HEK293 (cell line): ENCODE measurements around the gene LYZL6.
A peak's percentile ranks its signal among the peaks of the same experiment; 100 is the strongest.

Experiments
- CTCF ChIA-PET: fragments of 350-600 bp; formaldehyde crosslinking; extraction: SDS; loops from one replicate; lab custom pipeline; 2021; ENCODE audit warnings: antibody characterized with exemption; lab: Yijun Ruan, JAX
- POLR2A ChIA-PET: fragments of 300-600 bp; formaldehyde crosslinking; extraction: SDS; loops from one replicate; lab custom pipeline; 2020; ENCODE audit warnings: antibody characterized with exemption, inconsistent platforms; lab: Yijun Ruan, JAX
- H3K27ac ChIP-seq: fragments of 200-500 bp; sonication (Bioruptor generic); 2 replicates; pipeline ENCODE4 v1.5.1; 2014; ENCODE audit warnings: low read depth, low read length, control low read depth, inconsistent platforms; ENCODE audit errors: extremely low read depth
- H3K36me3 ChIP-seq, 2 experiments: fragments of 200-500 bp in 1 of 2; sonication (Bioruptor generic) in 1 of 2; 1 replicate in 1 of 2; 2 replicates in 1 of 2; pipeline ENCODE4 v1.5.1; 2014 to 2017; ENCODE audit warnings: inconsistent platforms in 2 of 2, low read length in 2 of 2; ENCODE audit not compliant: control insufficient read depth in 2 of 2, insufficient read depth in 1 of 2
- H3K4me1 ChIP-seq: fragments of 200-500 bp; sonication (Bioruptor generic); 2 replicates; pipeline ENCODE4 v1.5.1; 2014; ENCODE audit warnings: mild to moderate bottlenecking, low read length, inconsistent platforms; ENCODE audit not compliant: control insufficient read depth, insufficient read depth
- H3K4me3 ChIP-seq: 2 replicates; pipeline ENCODE4 v1.5.1; 2011; ENCODE audit warnings: low read depth, mild to moderate bottlenecking, control low read depth, low read length, moderate library complexity
- H3K9me3 ChIP-seq: fragments of 200-500 bp; sonication (Bioruptor generic); 2 replicates; pipeline ENCODE4 v1.5.1; 2014; ENCODE audit warnings: low read depth, low read length, inconsistent platforms; ENCODE audit not compliant: control insufficient read depth, insufficient read depth
- HOXD13 ChIP-seq: sonication (generic); formaldehyde crosslinking; IDR thresholded peaks from 2 replicates; pipeline ENCODE4 v1.8.0; 2022; ENCODE audit warnings: missing genetic modification reagents, borderline replicate concordance
- KLF9 ChIP-seq: fragments of 450-650 bp; formaldehyde crosslinking; IDR thresholded peaks from 2 replicates; pipeline ENCODE4 v1.5.1; 2016; ENCODE audit warnings: missing biosample characterization, missing genetic modification characterization, low read depth
- MYNN ChIP-seq: fragments of 450-650 bp; formaldehyde crosslinking; IDR thresholded peaks from 2 replicates; pipeline ENCODE4 v1.5.1; 2016; ENCODE audit warnings: missing biosample characterization, missing genetic modification characterization, borderline replicate concordance
- SCRT2 ChIP-seq: fragments of 450-650 bp; formaldehyde crosslinking; IDR thresholded peaks from 2 replicates; pipeline ENCODE4 v1.5.1; 2016; ENCODE audit warnings: missing biosample characterization, missing genetic modification characterization
- SP2 ChIP-seq: fragments of 450-650 bp; formaldehyde crosslinking; IDR thresholded peaks from 2 replicates; pipeline ENCODE4 v1.5.1; 2016; ENCODE audit warnings: missing biosample characterization, missing genetic modification characterization
- TCF7L2 ChIP-seq: IDR thresholded peaks from 2 replicates; pipeline ENCODE4 v1.6.1; 2011; ENCODE audit warnings: low read depth, mild to moderate bottlenecking, inconsistent platforms, low read length, moderate library complexity, borderline replicate concordance
- WT1 ChIP-seq: fragments of 450-650 bp; formaldehyde crosslinking; IDR thresholded peaks from 2 replicates; pipeline ENCODE4 v1.5.1; 2016; ENCODE audit warnings: missing biosample characterization, missing genetic modification characterization
- ZBTB20 ChIP-seq: fragments of 450-650 bp; formaldehyde crosslinking; IDR thresholded peaks from 2 replicates; pipeline ENCODE4 v1.5.1; 2016; ENCODE audit warnings: missing biosample characterization, missing genetic modification characterization
- ZNF132 ChIP-seq: fragments of 450-650 bp; formaldehyde crosslinking; IDR thresholded peaks from 2 replicates; pipeline ENCODE4 v1.5.1; 2017; ENCODE audit warnings: missing biosample characterization, missing genetic modification characterization, borderline replicate concordance
- ZNF146 ChIP-seq: fragments of 450-650 bp; formaldehyde crosslinking; IDR thresholded peaks from 2 replicates; pipeline ENCODE4 v1.5.1; 2016; ENCODE audit warnings: missing biosample characterization, missing genetic modification characterization
- ZNF239 ChIP-seq: fragments of 450-650 bp; formaldehyde crosslinking; IDR thresholded peaks from 2 replicates; pipeline ENCODE4 v1.5.1; 2016; ENCODE audit warnings: missing biosample characterization, missing genetic modification characterization
- ZNF266 ChIP-seq: fragments of 450-650 bp; formaldehyde crosslinking; IDR thresholded peaks from 2 replicates; pipeline ENCODE4 v1.5.1; 2016; ENCODE audit warnings: missing biosample characterization, missing genetic modification characterization, low read depth
- ZNF274 ChIP-seq, 2 experiments: fragments of 200-500 bp in 1 of 2; fragments of 450-650 bp in 1 of 2; sonication (Bioruptor generic) in 1 of 2; formaldehyde crosslinking in 1 of 2; IDR thresholded peaks; 2 replicates each; pipeline versions ENCODE4 v1.5.1 to v1.6.1; 2014 to 2016; ENCODE audit warnings: borderline replicate concordance in 1 of 2, inconsistent platforms in 1 of 2, low read length in 1 of 2, missing biosample characterization in 1 of 2, missing genetic modification characterization in 1 of 2
- ZNF394 ChIP-seq: fragments of 450-650 bp; formaldehyde crosslinking; IDR thresholded peaks from 2 replicates; pipeline ENCODE4 v1.5.1; 2016; ENCODE audit warnings: missing biosample characterization, missing genetic modification characterization, mild to moderate bottlenecking, moderate library complexity, borderline replicate concordance
- ZNF48 ChIP-seq: fragments of 450-650 bp; formaldehyde crosslinking; IDR thresholded peaks from 2 replicates; pipeline ENCODE4 v1.5.1; 2016; ENCODE audit warnings: missing biosample characterization, missing genetic modification characterization
- ZNF549 ChIP-seq: fragments of 450-650 bp; IDR thresholded peaks from 2 replicates; pipeline ENCODE4 v1.5.1; 2018; ENCODE audit warnings: missing biosample characterization, missing genetic modification characterization, mild to moderate bottlenecking, inconsistent platforms, moderate library complexity
- ZNF561 ChIP-seq: fragments of 450-650 bp; IDR thresholded peaks from 2 replicates; pipeline ENCODE4 v1.5.1; 2018; ENCODE audit warnings: missing biosample characterization, missing genetic modification characterization, borderline replicate concordance
- ZNF585B ChIP-seq: fragments of 450-650 bp; formaldehyde crosslinking; IDR thresholded peaks from 2 replicates; pipeline ENCODE4 v1.5.1; 2016; ENCODE audit warnings: missing biosample characterization, missing genetic modification characterization
- ZNF610 ChIP-seq: fragments of 450-650 bp; formaldehyde crosslinking; IDR thresholded peaks from 2 replicates; pipeline ENCODE4 v1.5.1; 2016; ENCODE audit warnings: missing biosample characterization, missing genetic modification characterization, borderline replicate concordance
- ZNF654 ChIP-seq: fragments of 450-650 bp; formaldehyde crosslinking; IDR thresholded peaks from 2 replicates; pipeline ENCODE4 v1.5.1; 2016; ENCODE audit warnings: low read depth, missing biosample characterization, missing genetic modification characterization
- ZNF670 ChIP-seq: fragments of 450-650 bp; formaldehyde crosslinking; IDR thresholded peaks from 2 replicates; pipeline ENCODE4 v1.5.1; 2016; ENCODE audit warnings: missing biosample characterization, missing genetic modification characterization, low read depth
- ZNF677 ChIP-seq: fragments of 450-650 bp; IDR thresholded peaks from 2 replicates; pipeline ENCODE4 v1.5.0; 2018; ENCODE audit warnings: missing biosample characterization, mild to moderate bottlenecking, missing genetic modification characterization, moderate library complexity
- TF ChIP-seq, protein P1 (sequence below): fragments of 450-650 bp; formaldehyde crosslinking; IDR thresholded peaks from 2 replicates; pipeline ENCODE4 v1.5.1; 2016; ENCODE audit warnings: missing biosample characterization, missing genetic modification characterization
- TF ChIP-seq, protein P2 (sequence below): fragments of 450-650 bp; IDR thresholded peaks from 2 replicates; pipeline ENCODE4 v1.5.1; 2018; ENCODE audit warnings: missing biosample characterization, mild to moderate bottlenecking, missing genetic modification characterization
- TF ChIP-seq, protein P3 (sequence below): fragments of 450-650 bp; formaldehyde crosslinking; optimal IDR thresholded peaks from 2 replicates; pipeline ENCODE3; 2016; ENCODE audit warnings: missing biosample characterization, mild to moderate bottlenecking, missing genetic modification characterization

Gene LYZL6

DNA sequence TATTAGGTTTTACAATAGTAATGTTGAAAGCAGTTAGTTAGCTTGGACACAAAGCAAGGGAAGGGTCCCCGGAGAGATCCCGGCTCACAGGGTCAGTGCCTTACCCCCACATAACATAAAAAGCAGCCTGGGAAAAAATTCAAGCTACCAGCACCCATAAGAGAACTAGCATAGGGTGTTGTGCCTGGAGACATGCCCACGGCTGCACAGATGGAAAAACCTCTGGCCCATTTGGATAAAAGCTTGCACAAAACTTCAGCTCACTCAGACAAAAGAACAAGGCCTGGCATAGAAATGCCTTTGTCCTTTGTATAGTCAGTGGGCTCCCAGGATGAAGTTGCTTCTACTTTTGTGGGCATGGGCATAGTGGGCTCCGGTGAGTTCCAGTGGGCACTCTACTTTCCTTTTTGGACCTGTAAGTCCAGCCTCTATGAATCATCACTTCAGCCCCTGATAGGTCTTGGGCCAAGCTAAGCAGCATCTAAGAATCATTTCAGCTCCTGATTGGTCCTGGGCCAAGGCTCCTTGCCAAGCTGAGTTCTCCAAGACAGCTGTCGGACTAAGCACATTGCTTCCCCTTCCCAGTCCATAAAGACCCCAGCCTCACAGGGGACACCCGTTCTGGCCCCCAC is 11.6 kb downstream of the LYZL6 start:
- H3K9me3 ChIP-seq, result no peaks in the 10 kb centered on the region
- peaks cover 0 to 5% of the 10 kb centered on the region in 2 experiments; a peak in 1 of 3 replicates for H3K36me3 ChIP-seq
- H3K4me1 ChIP-seq, result peaks cover 7% of the 10 kb centered on the region
- TF ChIP-seq ZNF549 (tag by site-specific recombination) (no peak), SP2 (tag by site-specific recombination) (0 out of 2 replicates have a peak, but pooled peaks have one; percentile 16)
- TF ChIP-seq, all 188 proteins: peak for 1
- POLR2A ChIA-PET, result interaction anchor here (0.5 to 2.6 kb wide), 6 partner anchors 10 to 670 kb away, joined by 3 to 14 read pairs (median 3); partner anchors contain the start of genes MRM1 and TAF15
- CTCF ChIA-PET, result interaction anchor here (1.0 to 1.6 kb wide), 5 partner anchors 11 to 217 kb away, joined by 5 to 12 read pairs (median 6); partner anchors contain the start of gene LYZL6
- Histone ChIP-seq H3K4me3 (no peak overlapping the region), H3K27ac (no peak overlapping the region)

DNA sequence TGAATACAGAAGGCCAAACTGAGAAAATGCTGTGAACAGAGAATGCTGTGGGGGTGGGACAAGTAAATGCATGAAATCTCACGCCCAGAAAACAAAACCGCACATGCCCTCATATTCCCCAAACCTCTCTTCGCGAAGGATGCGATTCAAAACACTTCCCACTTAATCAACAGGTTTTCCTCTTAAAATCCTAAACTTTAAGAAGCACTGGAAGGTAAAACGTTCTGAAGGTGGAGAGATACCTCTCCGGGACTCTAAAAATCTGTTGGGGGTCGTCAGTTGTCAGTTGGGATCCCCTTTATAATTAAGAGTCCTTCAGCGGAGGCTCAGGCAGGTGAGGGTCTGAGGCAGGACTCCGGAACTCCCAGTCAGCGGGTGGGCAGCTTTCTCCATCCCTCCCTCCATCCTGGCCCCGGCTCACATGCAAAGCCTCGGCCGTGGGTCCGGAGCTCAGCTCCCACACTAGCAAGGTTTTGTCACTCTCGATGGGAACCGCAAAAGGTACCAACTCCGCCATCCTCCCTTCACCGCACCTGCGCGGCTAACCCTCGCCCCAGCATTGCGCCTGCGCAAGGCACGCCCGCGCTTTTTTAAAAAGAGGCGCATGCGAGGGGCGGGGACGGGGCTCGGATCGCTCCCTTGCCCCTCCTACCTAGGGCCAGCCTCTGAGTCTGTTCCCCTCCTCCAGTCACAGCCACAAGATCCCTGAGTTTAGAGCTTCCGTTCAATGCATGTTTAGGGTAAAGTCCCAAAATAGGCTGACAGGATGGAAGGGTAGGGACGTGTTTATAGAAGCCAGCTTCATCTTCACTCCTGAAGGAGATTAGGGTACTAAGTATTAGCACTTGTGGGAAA is 13.1 kb downstream of the LYZL6 start, which contains the start of gene RDM1:
Gene RDM1 (minus strand): TSS at position 563 of the 855 bp plus-strand sequence. CDS start 46 bp downstream, at position 517.
- Histone ChIP-seq H3K36me3 (peaks cover 5 to 9% of the 10 kb centered on the region in 2 experiments; a peak in 2 of 3 replicates), H3K27ac (peak within 1 kb of the TSS; percentile 0; the same call in 1 of the 2 replicates), H3K4me3 (peak within 1 kb of the TSS; percentile 73), H3K4me1 (peaks cover 7% of the 10 kb centered on the region), H3K9me3 (no peaks in the 10 kb centered on the region)
- ChIA-PET POLR2A (interaction anchor here (0.6 to 2.6 kb wide), 8 partner anchors 12 to 584 kb away, joined by 3 to 14 read pairs (median 4); partner anchors contain the start of genes LYZL6 and TAF15), CTCF (interaction anchor here (0.6 to 1.6 kb wide), 7 partner anchors 13 to 387 kb away, joined by 3 to 12 read pairs (median 5); partner anchors contain the start of gene LYZL6)
- TF ChIP-seq ZNF394 (tag by site-specific recombination), result peak; percentile 21; the same call in 1 of the 2 replicates
- no peak for TF ChIP-seq ZNF677 (tag by site-specific recombination)
- TF ChIP-seq KLF9, result peak; percentile 91
- no peak for TF ChIP-seq ZNF654 (tag by site-specific recombination)
- no peak for TF ChIP-seq ZNF670 (tag by site-specific recombination)
- TF ChIP-seq, protein P1, sequence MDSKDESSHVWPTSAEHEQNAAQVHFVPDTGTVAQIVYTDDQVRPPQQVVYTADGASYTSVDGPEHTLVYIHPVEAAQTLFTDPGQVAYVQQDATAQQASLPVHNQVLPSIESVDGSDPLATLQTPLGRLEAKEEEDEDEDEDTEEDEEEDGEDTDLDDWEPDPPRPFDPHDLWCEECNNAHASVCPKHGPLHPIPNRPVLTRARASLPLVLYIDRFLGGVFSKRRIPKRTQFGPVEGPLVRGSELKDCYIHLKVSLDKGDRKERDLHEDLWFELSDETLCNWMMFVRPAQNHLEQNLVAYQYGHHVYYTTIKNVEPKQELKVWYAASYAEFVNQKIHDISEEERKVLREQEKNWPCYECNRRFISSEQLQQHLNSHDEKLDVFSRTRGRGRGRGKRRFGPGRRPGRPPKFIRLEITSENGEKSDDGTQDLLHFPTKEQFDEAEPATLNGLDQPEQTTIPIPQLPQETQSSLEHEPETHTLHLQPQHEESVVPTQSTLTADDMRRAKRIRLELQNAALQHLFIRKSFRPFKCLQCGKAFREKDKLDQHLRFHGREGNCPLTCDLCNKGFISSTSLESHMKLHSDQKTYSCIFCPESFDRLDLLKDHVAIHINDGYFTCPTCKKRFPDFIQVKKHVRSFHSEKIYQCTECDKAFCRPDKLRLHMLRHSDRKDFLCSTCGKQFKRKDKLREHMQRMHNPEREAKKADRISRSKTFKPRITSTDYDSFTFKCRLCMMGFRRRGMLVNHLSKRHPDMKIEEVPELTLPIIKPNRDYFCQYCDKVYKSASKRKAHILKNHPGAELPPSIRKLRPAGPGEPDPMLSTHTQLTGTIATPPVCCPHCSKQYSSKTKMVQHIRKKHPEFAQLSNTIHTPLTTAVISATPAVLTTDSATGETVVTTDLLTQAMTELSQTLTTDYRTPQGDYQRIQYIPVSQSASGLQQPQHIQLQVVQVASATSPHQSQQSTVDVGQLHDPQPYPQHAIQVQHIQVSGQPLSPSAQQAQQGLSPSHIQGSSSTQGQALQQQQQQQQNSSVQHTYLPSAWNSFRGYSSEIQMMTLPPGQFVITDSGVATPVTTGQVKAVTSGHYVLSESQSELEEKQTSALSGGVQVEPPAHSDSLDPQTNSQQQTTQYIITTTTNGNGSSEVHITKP, result 0 out of 2 replicates have a peak, but pooled peaks have one; percentile 26
- TF ChIP-seq ZNF239 (tag by site-specific recombination), result no peak
- no peak for TF ChIP-seq ZNF132 (tag by site-specific recombination)
- peak; percentile 49 for TF ChIP-seq ZBTB20 (tag by site-specific recombination)
- TF ChIP-seq ZNF561 (tag by site-specific recombination), result no peak
- peak; percentile 95 for TF ChIP-seq SCRT2
- peak; percentile 98 for TF ChIP-seq MYNN
- TF ChIP-seq ZNF48 (tag by site-specific recombination), result no peak
- no peak for TF ChIP-seq ZNF146 (tag by site-specific recombination)
- TF ChIP-seq, protein P2, sequence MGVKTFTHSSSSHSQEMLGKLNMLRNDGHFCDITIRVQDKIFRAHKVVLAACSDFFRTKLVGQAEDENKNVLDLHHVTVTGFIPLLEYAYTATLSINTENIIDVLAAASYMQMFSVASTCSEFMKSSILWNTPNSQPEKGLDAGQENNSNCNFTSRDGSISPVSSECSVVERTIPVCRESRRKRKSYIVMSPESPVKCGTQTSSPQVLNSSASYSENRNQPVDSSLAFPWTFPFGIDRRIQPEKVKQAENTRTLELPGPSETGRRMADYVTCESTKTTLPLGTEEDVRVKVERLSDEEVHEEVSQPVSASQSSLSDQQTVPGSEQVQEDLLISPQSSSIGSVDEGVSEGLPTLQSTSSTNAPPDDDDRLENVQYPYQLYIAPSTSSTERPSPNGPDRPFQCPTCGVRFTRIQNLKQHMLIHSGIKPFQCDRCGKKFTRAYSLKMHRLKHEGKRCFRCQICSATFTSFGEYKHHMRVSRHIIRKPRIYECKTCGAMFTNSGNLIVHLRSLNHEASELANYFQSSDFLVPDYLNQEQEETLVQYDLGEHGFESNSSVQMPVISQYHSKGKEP, result 0 out of 2 replicates have a peak, but pooled peaks have one; percentile 20
- TF ChIP-seq ZNF274 (IDR thresholded peaks at IDR 0.05; ENCODE audit: low read length), result no peak
- TF ChIP-seq ZNF274 (tag by site-specific recombination; IDR thresholded peaks at IDR 0.05; ENCODE audit: borderline replicate concordance), result no peak
- TF ChIP-seq TCF7L2, result no peak
- peak; percentile 55; the same call in 1 of the 2 replicates for TF ChIP-seq ZNF610
- no peak for TF ChIP-seq WT1 (tag by site-specific recombination)
- TF ChIP-seq, protein P3, sequence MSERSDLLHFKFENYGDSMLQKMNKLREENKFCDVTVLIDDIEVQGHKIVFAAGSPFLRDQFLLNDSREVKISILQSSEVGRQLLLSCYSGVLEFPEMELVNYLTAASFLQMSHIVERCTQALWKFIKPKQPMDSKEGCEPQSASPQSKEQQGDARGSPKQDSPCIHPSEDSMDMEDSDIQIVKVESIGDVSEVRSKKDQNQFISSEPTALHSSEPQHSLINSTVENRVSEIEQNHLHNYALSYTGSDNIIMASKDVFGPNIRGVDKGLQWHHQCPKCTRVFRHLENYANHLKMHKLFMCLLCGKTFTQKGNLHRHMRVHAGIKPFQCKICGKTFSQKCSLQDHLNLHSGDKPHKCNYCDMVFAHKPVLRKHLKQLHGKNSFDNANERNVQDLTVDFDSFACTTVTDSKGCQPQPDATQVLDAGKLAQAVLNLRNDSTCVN, result peak; percentile 57
- no peak for TF ChIP-seq ZNF585B (tag by site-specific recombination)
- TF ChIP-seq HOXD13, result no peak
- no peak for TF ChIP-seq ZNF266 (tag by site-specific recombination)
